ENCODE results near the gene CEP97.

Gene CEP97

DNA sequence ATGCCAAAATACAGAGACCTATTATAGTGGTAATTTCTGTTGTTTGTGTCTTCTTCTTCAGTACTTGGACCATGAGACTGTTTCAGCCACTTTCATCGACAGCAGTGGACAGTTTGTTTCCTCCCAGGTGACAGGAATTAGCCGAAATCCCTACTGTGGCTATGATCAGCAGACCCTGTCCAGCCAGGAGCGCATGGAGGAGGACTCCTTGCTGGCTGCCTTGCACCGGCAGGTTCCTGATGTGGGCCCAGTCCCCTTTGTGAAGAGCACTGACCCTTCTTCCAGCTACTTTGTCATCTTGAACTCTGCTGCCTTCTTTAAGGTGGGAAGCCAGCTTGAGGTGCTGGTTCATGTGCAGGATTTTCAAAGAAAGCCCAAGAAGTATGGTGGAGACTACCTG, 76.8 kb downstream of the CEP97 start:
- Histone ChIP-seq H3K4me1 (ENCODE audit: control insufficient read depth, insufficient read depth, low read length) (no peaks in the 10 kb centered on the region), H3K4me3 (ENCODE audit: low read length) (no peak overlapping the region), H3K27me3 (ENCODE audit: control insufficient read depth, insufficient read depth, low read length) (no peaks in the 10 kb centered on the region), H3K9ac (ENCODE audit: low read length) (no peak overlapping the region), H3K27ac (ENCODE audit: low read depth, low read length) (no peak overlapping the region), H3K36me3 (ENCODE audit: control insufficient read depth, insufficient read depth, low read length) (peaks cover 7% of the 10 kb centered on the region)

DNA sequence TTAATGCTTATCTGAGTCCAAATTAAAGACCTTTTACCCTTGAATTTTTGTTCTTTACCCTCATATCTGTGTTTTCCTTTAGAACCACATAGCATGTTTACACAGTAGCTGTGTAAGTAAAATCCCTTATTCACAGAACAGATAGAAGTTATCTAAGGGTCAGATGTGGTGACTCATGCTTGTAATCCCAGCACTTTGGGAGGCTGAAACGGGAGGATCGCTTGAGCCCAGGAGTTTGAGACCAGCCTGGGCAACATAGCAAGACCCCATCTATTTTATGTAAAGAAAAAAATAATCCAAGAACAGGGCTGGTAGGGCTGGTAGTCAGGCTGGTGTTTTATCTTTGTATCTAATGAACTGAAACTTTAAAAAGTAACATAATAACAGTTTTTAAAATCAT, 77.8 kb downstream of the CEP97 start:
- Histone ChIP-seq H3K9ac (ENCODE audit: low read length) (no peak overlapping the region), H3K4me1 (ENCODE audit: control insufficient read depth, insufficient read depth, low read length) (no peaks in the 10 kb centered on the region), H3K4me3 (ENCODE audit: low read length) (no peak overlapping the region), H3K27ac (ENCODE audit: low read depth, low read length) (no peak overlapping the region), H3K27me3 (ENCODE audit: control insufficient read depth, insufficient read depth, low read length) (no peaks in the 10 kb centered on the region), H3K36me3 (ENCODE audit: control insufficient read depth, insufficient read depth, low read length) (peaks cover 7% of the 10 kb centered on the region)

DNA sequence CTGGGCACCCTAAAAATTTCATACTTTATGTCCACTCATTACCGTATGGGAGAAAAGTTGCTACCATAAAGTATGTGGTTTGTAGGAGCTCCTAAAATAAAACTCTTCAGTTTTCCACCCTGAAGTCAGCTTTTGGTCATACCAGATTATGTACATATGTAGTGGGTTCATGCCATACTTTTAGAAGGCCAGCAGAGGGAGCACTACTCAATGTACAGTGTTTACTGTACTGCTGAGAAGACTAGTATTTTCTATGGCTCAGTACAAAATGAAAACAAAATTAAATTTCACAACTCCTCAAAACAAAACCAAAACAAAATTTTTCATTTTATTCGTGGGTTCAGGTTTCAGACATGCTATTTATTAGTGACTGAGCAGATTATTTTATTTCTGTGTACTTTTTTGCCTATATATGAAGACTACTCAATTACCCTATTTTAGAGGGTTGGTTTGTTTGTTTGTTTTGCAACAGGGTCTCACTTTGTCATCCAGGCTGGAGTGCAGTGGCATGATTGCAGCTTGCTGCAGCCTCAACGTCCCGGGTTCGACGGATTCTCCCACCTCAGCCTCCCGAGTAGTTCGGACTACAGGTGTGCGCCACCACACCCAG, 78.9 kb downstream of the CEP97 start:
- no peak overlapping the region for H3K4me3 ChIP-seq (ENCODE audit: low read length)
- H3K4me1 ChIP-seq (ENCODE audit: control insufficient read depth, insufficient read depth, low read length), result no peaks in the 10 kb centered on the region
- peaks cover 7% of the 10 kb centered on the region for H3K36me3 ChIP-seq (ENCODE audit: control insufficient read depth, insufficient read depth, low read length)
- H3K27me3 ChIP-seq (ENCODE audit: control insufficient read depth, insufficient read depth, low read length), result no peaks in the 10 kb centered on the region
- no peak overlapping the region for H3K27ac ChIP-seq (ENCODE audit: low read depth, low read length)
- no peak overlapping the region for H3K9ac ChIP-seq (ENCODE audit: low read length)

DNA sequence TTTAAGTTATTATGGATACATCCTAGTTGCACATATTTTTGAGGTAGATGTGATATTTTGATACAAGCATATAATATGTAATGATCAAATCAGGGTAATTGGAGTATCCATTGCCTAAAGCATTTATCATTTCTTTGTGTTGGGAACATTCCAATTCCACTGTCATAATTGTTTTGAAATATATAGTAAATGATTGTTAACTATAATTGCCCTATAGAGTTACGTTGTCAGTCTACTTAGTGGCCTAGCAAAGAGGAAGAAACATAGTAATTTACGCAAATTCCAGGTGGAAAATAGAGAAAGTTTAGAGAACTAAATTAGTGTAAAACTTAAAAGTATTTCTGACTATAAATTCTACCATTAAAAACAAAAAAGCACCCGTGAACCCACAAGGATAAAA, 79.5 kb downstream of the CEP97 start:
- H3K4me3 ChIP-seq (ENCODE audit: low read length), result no peak overlapping the region
- no peak overlapping the region for H3K9ac ChIP-seq (ENCODE audit: low read length)
- H3K36me3 ChIP-seq (ENCODE audit: control insufficient read depth, insufficient read depth, low read length), result peaks cover 7% of the 10 kb centered on the region
- no peaks in the 10 kb centered on the region for H3K27me3 ChIP-seq (ENCODE audit: control insufficient read depth, insufficient read depth, low read length)
- no peaks in the 10 kb centered on the region for H3K4me1 ChIP-seq (ENCODE audit: control insufficient read depth, insufficient read depth, low read length)
- no peak overlapping the region for H3K27ac ChIP-seq (ENCODE audit: low read depth, low read length)

- H3K27ac ChIP-seq (ENCODE audit: low read depth, low read length), result no peak overlapping the region
- no peak overlapping the region for H3K4me3 ChIP-seq (ENCODE audit: low read length)
- peaks cover 2% of the 10 kb centered on the region for H3K36me3 ChIP-seq (ENCODE audit: control insufficient read depth, insufficient read depth, low read length)
- H3K27me3 ChIP-seq (ENCODE audit: control insufficient read depth, insufficient read depth, low read length), result no peaks in the 10 kb centered on the region
- H3K4me1 ChIP-seq (ENCODE audit: control insufficient read depth, insufficient read depth, low read length), result peaks cover 9% of the 10 kb centered on the region
- no peak overlapping the region for H3K9ac ChIP-seq (ENCODE audit: low read length)
These were observed 82.1 kb downstream of the CEP97 start for GRCh38 chr3:101806491-101806890.

DNA sequence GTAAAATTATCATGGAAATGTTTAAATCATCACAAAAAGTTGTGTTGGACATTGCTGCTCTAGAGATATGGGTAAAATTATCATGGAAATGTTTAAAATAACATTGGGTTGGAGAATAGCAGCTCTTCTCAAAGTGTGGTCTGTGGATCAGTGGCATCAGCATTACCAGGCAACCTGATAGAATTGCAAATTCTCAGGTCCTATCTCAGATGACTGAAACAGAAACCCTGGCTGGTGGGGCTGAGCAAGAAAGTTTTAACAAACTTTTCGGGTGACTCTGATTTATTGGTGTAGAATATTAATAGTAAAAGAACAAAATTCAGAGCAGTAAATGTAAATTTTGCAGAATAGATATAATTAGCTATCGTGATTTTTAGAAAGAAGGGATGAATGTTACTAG, 83.5 kb downstream of the CEP97 start:
- Histone ChIP-seq H3K4me1 (ENCODE audit: control insufficient read depth, insufficient read depth, low read length) (peaks cover 9% of the 10 kb centered on the region), H3K9ac (ENCODE audit: low read length) (no peak overlapping the region), H3K27ac (ENCODE audit: low read depth, low read length) (no peak overlapping the region), H3K27me3 (ENCODE audit: control insufficient read depth, insufficient read depth, low read length) (no peaks in the 10 kb centered on the region), H3K4me3 (ENCODE audit: low read length) (no peak overlapping the region), H3K36me3 (ENCODE audit: control insufficient read depth, insufficient read depth, low read length) (no peaks in the 10 kb centered on the region)

- Histone ChIP-seq H3K36me3 (ENCODE audit: control insufficient read depth, insufficient read depth, low read length) (no peaks in the 10 kb centered on the region), H3K4me1 (ENCODE audit: control insufficient read depth, insufficient read depth, low read length) (peaks cover 9% of the 10 kb centered on the region), H3K4me3 (ENCODE audit: low read length) (no peak overlapping the region), H3K9ac (ENCODE audit: low read length) (no peak overlapping the region), H3K27me3 (ENCODE audit: control insufficient read depth, insufficient read depth, low read length) (no peaks in the 10 kb centered on the region), H3K27ac (ENCODE audit: low read depth, low read length) (peak overlapping the region; percentile 23)
These were observed 85.0 kb downstream of the CEP97 start for GRCh38 chr3:101809178-101810021.

DNA sequence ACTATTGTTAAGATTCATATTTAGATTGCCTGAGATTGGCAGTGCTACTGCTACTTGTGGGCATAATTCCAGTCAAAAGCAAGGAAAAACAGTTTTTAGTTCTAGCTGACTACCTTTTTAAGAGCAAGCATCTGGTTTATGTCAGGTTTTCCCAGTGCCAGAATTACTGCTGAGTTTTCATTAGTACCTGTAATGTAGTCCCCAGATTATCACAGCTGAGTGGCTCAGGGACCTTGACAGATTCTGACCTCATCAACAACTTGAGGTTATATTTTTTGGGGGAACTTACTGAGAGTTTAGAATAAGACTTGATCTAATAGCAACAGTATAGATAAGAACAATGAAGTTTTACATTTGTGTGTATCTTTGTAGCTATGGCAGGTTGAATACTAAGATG, 85.6 kb downstream of the CEP97 start:
- peaks cover 9% of the 10 kb centered on the region for H3K4me1 ChIP-seq (ENCODE audit: control insufficient read depth, insufficient read depth, low read length)

GRCh38 chr3:101811875-101812274, 87.5 kb downstream of the CEP97 start:
- no peaks in the 10 kb centered on the region for H3K36me3 ChIP-seq (ENCODE audit: control insufficient read depth, insufficient read depth, low read length)
- no peak overlapping the region for H3K9ac ChIP-seq (ENCODE audit: low read length)
- no peaks in the 10 kb centered on the region for H3K27me3 ChIP-seq (ENCODE audit: control insufficient read depth, insufficient read depth, low read length)
- no peak overlapping the region for H3K27ac ChIP-seq (ENCODE audit: low read depth, low read length)
- H3K4me1 ChIP-seq (ENCODE audit: control insufficient read depth, insufficient read depth, low read length), result peaks cover 9% of the 10 kb centered on the region
- no peak overlapping the region for H3K4me3 ChIP-seq (ENCODE audit: low read length)

More for the DNA sequence above, 85.6 kb downstream of the CEP97 start:
- H3K27ac ChIP-seq (ENCODE audit: low read depth, low read length), result peak overlapping the region; percentile 46
- H3K9ac ChIP-seq (ENCODE audit: low read length), result no peak overlapping the region
- no peaks in the 10 kb centered on the region for H3K27me3 ChIP-seq (ENCODE audit: control insufficient read depth, insufficient read depth, low read length)
- H3K36me3 ChIP-seq (ENCODE audit: control insufficient read depth, insufficient read depth, low read length), result no peaks in the 10 kb centered on the region
- no peak overlapping the region for H3K4me3 ChIP-seq (ENCODE audit: low read length)

DNA sequence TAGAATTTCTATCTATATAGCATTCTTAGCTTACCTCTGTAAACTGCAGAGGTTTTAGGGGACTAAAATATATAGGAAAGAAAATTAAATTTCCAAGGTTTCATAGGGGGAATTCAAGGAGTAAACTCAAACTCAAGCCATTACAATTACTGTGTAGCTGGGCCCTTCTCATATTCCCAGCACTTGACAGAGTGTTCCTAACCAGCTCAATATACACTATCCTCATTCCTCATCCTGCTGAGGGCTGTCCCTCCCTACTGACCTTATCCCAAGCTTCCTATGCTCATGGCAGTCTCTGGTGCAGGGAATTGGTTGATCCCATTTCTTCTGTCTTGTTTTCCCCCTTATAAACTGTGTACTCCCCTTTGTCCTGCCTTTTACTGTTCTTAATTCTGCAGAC, 88.5 kb downstream of the CEP97 start:
- H3K4me1 ChIP-seq (ENCODE audit: control insufficient read depth, insufficient read depth, low read length), result peaks cover 9% of the 10 kb centered on the region
- no peak overlapping the region for H3K27ac ChIP-seq (ENCODE audit: low read depth, low read length)
- H3K9ac ChIP-seq (ENCODE audit: low read length), result no peak overlapping the region
- H3K4me3 ChIP-seq (ENCODE audit: low read length), result no peak overlapping the region
- H3K36me3 ChIP-seq (ENCODE audit: control insufficient read depth, insufficient read depth, low read length), result no peaks in the 10 kb centered on the region
- no peaks in the 10 kb centered on the region for H3K27me3 ChIP-seq (ENCODE audit: control insufficient read depth, insufficient read depth, low read length)

DNA sequence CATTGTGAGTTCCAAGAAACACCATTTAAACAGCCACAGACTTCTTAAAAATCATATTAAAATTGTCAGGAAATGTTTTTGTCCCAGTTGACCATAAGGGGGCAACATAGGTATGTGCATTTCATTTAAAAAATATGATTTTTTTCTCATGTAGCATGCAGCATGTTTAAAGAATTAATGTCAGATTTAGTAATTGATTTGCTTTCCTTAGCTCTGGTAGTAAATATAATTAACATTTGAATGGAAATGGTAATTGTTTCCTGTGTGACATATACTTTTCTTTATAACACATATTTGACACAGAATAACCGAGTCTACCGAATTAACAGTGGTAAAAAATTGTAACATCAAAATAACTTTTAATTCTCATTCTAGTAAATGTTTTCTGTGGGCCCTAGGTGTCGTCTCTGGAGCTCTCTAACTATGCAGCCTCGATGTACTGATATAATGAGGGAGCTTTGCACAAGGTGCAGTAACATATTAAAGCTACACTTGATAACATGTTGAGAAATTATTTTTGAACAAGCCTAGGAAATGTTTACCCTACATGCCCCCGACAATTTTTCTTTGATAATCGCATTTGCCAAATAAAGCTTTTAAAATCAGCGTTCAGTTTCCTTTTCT, 89.5 kb downstream of the CEP97 start:
- Histone ChIP-seq H3K4me3 (ENCODE audit: low read length) (no peak overlapping the region), H3K36me3 (ENCODE audit: control insufficient read depth, insufficient read depth, low read length) (no peaks in the 10 kb centered on the region), H3K27me3 (ENCODE audit: control insufficient read depth, insufficient read depth, low read length) (no peaks in the 10 kb centered on the region), H3K9ac (ENCODE audit: low read length) (no peak overlapping the region), H3K27ac (ENCODE audit: low read depth, low read length) (no peak overlapping the region), H3K4me1 (ENCODE audit: control insufficient read depth, insufficient read depth, low read length) (peaks cover 9% of the 10 kb centered on the region)

DNA sequence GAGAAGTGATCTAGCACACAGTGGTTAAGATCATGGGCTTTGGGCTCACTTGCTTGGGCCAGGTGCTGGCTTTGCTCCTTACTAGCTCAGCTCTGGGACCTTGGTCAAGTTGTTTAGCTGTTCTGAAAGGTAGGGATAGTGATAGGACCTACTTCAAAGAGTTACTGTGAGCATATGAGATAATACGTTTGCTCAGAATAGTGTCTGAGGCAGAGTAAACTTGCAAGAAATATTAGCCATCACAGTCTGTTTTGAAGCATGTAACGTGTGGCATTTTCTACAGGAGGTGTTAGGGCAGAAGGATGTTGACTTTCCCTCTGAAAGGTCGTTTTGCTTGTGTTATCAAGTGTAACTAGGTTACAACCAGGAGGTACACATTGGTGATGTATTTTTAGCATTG, 90.4 kb downstream of the CEP97 start:
- Histone ChIP-seq H3K4me3 (ENCODE audit: low read length) (no peak overlapping the region), H3K27ac (ENCODE audit: low read depth, low read length) (no peak overlapping the region), H3K9ac (ENCODE audit: low read length) (no peak overlapping the region), H3K36me3 (ENCODE audit: control insufficient read depth, insufficient read depth, low read length) (no peaks in the 10 kb centered on the region), H3K27me3 (ENCODE audit: control insufficient read depth, insufficient read depth, low read length) (no peaks in the 10 kb centered on the region), H3K4me1 (ENCODE audit: control insufficient read depth, insufficient read depth, low read length) (peaks cover 3% of the 10 kb centered on the region)

Measured in rectal smooth muscle tissue (tissue), 1 donor.